TTC549 (cell line): Measurements from ENCODE around the gene TMBIM1.

Experiments used
- FAIRE-seq: peaks from 2 replicates; lab custom pipeline; 2012; peaks lifted over from hg19 to GRCh38; lab: Jason Lieb, UNC

The TMBIM1 gene

DNA sequence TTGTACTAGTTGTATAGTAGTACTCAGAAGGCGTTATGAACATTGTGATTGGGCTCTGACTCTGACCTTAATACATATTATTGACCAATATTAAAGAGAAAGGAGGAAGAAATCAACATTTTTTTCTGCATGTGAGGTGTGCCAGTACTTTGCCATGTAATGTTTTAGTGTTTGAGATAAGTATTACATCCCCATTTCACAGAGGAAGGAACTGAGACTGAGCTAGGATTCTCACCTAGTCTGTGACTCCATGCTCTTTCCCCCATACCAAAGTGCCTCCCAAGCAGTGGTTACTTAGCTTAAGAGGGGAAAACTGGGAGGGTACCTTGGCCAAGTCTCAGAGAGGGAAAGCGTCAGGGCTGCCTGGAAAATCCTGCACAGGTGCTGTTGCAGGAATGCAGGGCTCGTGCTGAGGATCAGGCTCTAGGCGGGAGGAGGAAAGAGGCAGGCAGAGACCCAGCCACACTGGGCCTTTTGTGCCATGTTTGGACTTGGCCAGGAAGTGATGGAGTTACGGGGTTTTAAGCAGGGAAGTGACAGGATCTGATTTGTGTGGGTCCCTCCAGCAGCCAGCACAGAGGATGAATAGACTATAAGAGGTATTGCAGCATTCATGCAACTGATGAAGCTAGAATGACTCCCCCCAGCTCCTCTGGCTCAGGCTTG lies 20.3 kb downstream of the TMBIM1 start:
- FAIRE-seq, result no peak

GRCh38 chr2:218271487-218271797 lies 20.9 kb downstream of the TMBIM1 start:
- no peak for FAIRE-seq

DNA sequence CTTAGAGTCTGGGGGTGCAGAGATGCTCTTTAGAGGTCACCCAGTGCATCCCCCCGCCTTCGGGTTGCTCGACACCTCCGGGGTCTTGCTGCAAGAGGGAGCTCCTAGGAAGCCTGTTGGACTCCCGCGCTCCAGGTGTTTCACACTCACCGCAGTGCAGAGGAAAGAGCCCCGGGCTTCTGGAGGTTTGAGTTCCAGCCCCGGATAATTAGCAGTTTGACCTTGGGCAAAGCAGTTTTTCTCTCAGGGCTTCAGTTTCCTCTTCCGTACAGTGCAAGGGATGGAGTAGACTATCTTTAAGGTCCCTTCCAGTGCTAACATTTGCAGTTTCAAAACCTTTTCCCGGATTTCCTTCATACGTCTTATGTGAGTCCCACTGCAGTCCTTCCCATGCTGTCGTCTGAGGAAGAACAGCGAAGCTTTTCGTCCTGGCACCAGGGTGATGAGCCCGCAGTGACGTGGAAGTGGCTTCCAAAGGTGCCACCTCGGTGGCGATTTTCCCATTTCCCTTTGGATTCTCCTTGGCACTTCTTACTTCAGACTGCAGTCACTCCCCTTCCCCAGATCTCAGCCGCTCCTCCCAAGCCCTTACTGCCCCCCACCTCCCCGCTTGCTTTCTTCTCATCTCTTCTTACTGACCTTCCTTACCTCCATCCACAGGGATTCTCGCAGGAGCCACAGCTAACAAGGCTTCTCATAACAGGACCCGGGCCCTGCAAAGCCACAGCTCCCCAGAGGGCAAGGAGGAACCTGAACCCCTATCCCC lies 21.4 kb downstream of the TMBIM1 start:
- FAIRE-seq, result no peak

- FAIRE-seq, result peak; percentile 97
These were observed 22.2 kb downstream of the TMBIM1 start, which contains the start of the genes AAMP and PNKD for GRCh38 chr2:218269900-218270720. Gene AAMP, minus strand, starts transcription at chr2:218270137. Its CDS starts 51 bp downstream, at chr2:218270086. Gene PNKD, plus strand, starts transcription at chr2:218270519. Its CDS starts 17 bp downstream, at chr2:218270536.

- FAIRE-seq, result no peak
These were observed 25.0 kb downstream of the TMBIM1 start for GRCh38 chr2:218267259-218267658.

GRCh38 chr2:218266316-218266979 lies 25.9 kb downstream of the TMBIM1 start:
- no peak for FAIRE-seq

GRCh38 chr2:218265626-218266025 lies 26.7 kb downstream of the TMBIM1 start:
- no peak for FAIRE-seq

DNA sequence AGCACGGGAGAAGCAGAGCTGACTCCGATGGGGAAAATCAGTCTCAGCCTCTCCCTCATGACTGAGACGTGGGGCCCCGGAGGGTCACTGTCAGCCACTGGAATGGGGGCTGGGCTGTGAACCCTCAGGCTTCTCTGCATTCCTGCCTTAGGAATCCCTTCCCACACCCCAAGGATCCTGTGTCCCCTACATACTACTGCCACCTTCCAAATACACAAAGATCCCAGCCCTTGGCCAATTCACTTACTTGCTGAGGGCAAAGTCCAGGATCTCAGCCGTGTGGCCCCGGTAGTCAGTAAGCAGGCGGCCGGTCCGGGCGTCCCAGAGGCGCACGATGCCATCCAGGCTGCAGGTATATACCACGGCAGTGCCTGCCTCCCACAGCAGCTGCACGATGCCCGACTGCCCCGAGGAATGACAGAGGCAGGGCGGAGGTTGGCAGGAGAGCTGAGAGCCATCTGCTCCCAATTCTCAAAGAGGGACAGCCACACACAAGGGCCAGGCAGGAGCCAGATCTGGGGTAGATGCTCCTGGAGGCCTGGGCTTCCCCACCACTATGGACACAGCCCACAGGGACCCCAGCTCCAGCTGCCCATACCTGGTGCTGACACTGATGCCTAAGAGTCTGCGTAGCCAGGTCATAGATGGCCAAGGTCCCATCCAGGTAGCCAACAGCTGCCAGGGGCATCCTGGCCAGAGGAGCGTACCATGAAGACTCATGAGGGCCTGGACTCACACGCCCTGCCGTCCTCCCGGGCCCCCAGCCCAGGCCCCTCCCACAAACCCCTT lies 27.3 kb downstream of the TMBIM1 start:
- FAIRE-seq, result no peak

- FAIRE-seq, result no peak
These were observed 28.3 kb downstream of the TMBIM1 start for GRCh38 chr2:218263817-218264641.

DNA sequence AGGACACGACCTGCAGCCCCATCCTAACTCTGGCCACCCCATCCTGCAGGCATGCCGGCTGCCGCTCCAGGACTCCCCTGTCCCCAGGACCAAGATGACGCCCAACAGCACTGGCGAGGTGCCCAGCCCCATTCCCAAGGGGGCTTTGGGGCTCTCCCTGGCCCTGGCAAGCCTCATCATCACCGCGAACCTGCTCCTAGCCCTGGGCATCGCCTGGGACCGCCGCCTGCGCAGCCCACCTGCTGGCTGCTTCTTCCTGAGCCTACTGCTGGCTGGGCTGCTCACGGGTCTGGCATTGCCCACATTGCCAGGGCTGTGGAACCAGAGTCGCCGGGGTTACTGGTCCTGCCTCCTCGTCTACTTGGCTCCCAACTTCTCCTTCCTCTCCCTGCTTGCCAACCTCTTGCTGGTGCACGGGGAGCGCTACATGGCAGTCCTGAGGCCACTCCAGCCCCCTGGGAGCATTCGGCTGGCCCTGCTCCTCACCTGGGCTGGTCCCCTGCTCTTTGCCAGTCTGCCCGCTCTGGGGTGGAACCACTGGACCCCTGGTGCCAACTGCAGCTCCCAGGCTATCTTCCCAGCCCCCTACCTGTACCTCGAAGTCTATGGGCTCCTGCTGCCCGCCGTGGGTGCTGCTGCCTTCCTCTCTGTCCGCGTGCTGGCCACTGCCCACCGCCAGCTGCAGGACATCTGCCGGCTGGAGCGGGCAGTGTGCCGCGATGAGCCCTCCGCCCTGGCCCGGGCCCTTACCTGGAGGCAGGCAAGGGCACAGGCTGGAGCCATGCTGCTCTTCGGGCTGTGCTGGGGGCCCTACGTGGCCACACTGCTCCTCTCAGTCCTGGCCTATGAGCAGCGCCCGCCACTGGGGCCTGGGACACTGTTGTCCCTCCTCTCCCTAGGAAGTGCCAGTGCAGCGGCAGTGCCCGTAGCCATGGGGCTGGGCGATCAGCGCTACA lies 29.4 kb downstream of the TMBIM1 start:
- FAIRE-seq, result no peak

DNA sequence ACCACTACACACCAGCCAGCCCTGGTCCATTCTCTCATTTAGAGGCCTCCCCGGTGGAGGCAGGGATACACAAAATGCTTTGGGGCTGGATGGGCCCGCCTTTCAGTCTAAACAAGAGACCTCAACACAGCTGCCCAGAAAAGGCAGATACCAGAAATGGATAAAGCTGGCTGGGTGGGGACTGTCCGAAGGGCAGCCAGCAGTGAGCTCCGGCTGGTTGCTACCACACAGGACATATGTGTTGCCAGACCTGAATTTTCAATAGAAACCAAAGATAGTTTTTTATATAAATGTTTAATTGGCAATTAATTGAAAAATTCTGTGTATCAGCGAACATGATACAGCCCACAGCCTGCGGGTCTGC lies 30.1 kb downstream of the TMBIM1 start:
- FAIRE-seq, result no peak

- no peak for FAIRE-seq
These were observed 30.7 kb downstream of the TMBIM1 start for GRCh38 chr2:218261423-218262236.

- no peak for FAIRE-seq
These were observed 31.4 kb downstream of the TMBIM1 start, which contains the start of gene GPBAR1 for GRCh38 chr2:218260742-218261422. Gene GPBAR1, plus strand, starts transcription at chr2:218261015. Its CDS starts 1,710 bp downstream, at chr2:218262725.

- no peak for FAIRE-seq
These were observed 32.1 kb downstream of the TMBIM1 start for GRCh38 chr2:218260166-218260565.

- no peak for FAIRE-seq
These were observed 33.0 kb downstream of the TMBIM1 start for GRCh38 chr2:218259099-218259961.

- FAIRE-seq, result no peak
These were observed 34.8 kb downstream of the TMBIM1 start for GRCh38 chr2:218257390-218257981.
